Esophagus muscularis mucosa (tissue), 4 donors: ENCODE data around the gene TCF7. TPM values are rescaled to one million over a fixed set of nuclear protein-coding genes. Genes with fewer than 3 reads are reported as not detected.

Source experiments
- DNase-seq: peaks from one replicate; pipeline ENCODE4 v3.0.0-alpha.2; 2017; ENCODE audit errors: extremely low spot score
- H3K27ac ChIP-seq, 4 donors: fragments of 200-600 bp; sonication (generic); replicated peaks in 1 of 4; 1 replicate in 3 of 4; 2 replicates in 1 of 4; pipeline ENCODE4 v1.5.1; 2016 to 2019; ENCODE audit warnings: mild to moderate bottlenecking in 1 of 4
- H3K27me3 ChIP-seq, 4 donors: fragments of 200-600 bp; sonication (generic); one replicate each; pipeline versions ENCODE4 v1.5.1 to v1.6.0; 2016 to 2019
- H3K36me3 ChIP-seq, 4 donors: fragments of 200-600 bp; sonication (generic); one replicate each; pipeline ENCODE4 v1.5.1; 2016 to 2019
- H3K4me1 ChIP-seq, 4 donors: fragments of 200-600 bp; sonication (generic); one replicate each; pipeline ENCODE4 v1.5.1; 2016 to 2019
- H3K4me3 ChIP-seq, 4 donors: fragments of 200-600 bp; sonication (generic); 1 replicate in 2 of 4; 2 replicates in 2 of 4; pipeline ENCODE4 v1.5.1; 2016 to 2019; ENCODE audit warnings: mild to moderate bottlenecking in 4 of 4, moderate library complexity in 1 of 4
- H3K9me3 ChIP-seq, 4 donors: fragments of 200-600 bp; sonication (generic); 1 replicate in 3 of 4; 2 replicates in 1 of 4; pipeline ENCODE4 v1.5.1; 2016 to 2019
- CTCF ChIP-seq, 3 experiments: fragments of 200-600 bp in 2 of 3; fragments of 450-650 bp in 1 of 3; sonication (generic) in 2 of 3; IDR thresholded peaks; one replicate each; pipeline ENCODE4 v1.5.1; 2017 to 2019; ENCODE audit warnings: antibody characterized with exemption in 3 of 3, mild to moderate bottlenecking in 2 of 3, moderate library complexity in 1 of 3
- EP300 ChIP-seq: sonication (generic); formaldehyde crosslinking; IDR thresholded peaks from one replicate; pipeline ENCODE4 v1.6.1; 2017; ENCODE audit warnings: antibody characterized with exemption
- POLR2A ChIP-seq: fragments of 450-650 bp; IDR thresholded peaks from one replicate; pipeline ENCODE4 v1.6.1; 2017; ENCODE audit warnings: antibody characterized with exemption, moderate library complexity, mild to moderate bottlenecking, low read depth
- POLR2AphosphoS5 ChIP-seq, 2 donors: sonication (generic); formaldehyde crosslinking; IDR thresholded peaks; one replicate each; pipeline ENCODE4 v1.6.1; 2017; ENCODE audit warnings: antibody characterized with exemption in 2 of 2
- WGBS: methylation state at CpG from one replicate; pipeline ENCODE4 v1.1.5; 2018; 5-methylcytosine and 5-hydroxymethylcytosine counted together
- intact Hi-C: fragments of 100-400 bp; cut with DNase I; formaldehyde crosslinking; loops from one replicate; pipeline ENCODE4 v1.15.1; 2023
- total RNA-seq, 4 donors: library from RNA; depleted of rRNA; stranded (reverse); fragments of >200 nt; gene quantifications; one replicate each; pipeline versions ENCODE4 v1.1.0 to v1.2.1, GENCODE V29; 2016

The TCF7 gene
- total RNA-seq, 4 donors from 2014 or later: 0.99 to 2.1 (median 1.5) TPM

GRCh38 chr5:134092875-134093274, 21.6 kb upstream of the TCF7 start:
- TF ChIP-seq POLR2AphosphoS5 (IDR thresholded peaks at IDR 0.05): no peak
- TF ChIP-seq POLR2A: no peak
- no peak for TF ChIP-seq EP300
- TF ChIP-seq CTCF (IDR thresholded peaks at IDR 0.05): no peak
- no peaks in the 10 kb centered on the region for H3K36me3 ChIP-seq
- DNase-seq: no peak
- H3K4me3 ChIP-seq: no peak overlapping the region
- intact Hi-C loops: no loop called here
- 0% methylated on average over 1 of the region's 1 CpG for WGBS
- no peaks in the 10 kb centered on the region for H3K9me3 ChIP-seq
- H3K27me3 ChIP-seq: peaks cover 0 to 6% (median 0%) of the 10 kb centered on the region in 4 donors
- no peaks in the 10 kb centered on the region for H3K4me1 ChIP-seq
- H3K27ac ChIP-seq: no peak overlapping the region

GRCh38 chr5:134093351-134093750, 21.1 kb upstream of the TCF7 start:
- H3K27ac ChIP-seq: no peak overlapping the region
- H3K4me1 ChIP-seq: no peaks in the 10 kb centered on the region
- 93% methylated on average over 3 of the region's 5 CpGs for WGBS
- DNase-seq: no peak
- H3K9me3 ChIP-seq: no peaks in the 10 kb centered on the region
- H3K4me3 ChIP-seq: no peak overlapping the region
- H3K27me3 ChIP-seq: peaks cover 0 to 6% (median 0%) of the 10 kb centered on the region in 4 donors
- H3K36me3 ChIP-seq: no peaks in the 10 kb centered on the region
- TF ChIP-seq POLR2AphosphoS5 (IDR thresholded peaks at IDR 0.05) (no peak), CTCF (IDR thresholded peaks at IDR 0.05) (no peak), POLR2A (no peak), EP300 (no peak)
- intact Hi-C loops: no loop called here

GRCh38 chr5:134095293-134095692, 19.2 kb upstream of the TCF7 start:
- TF ChIP-seq EP300 (no peak), POLR2A (no peak), POLR2AphosphoS5 (IDR thresholded peaks at IDR 0.05) (no peak), CTCF (IDR thresholded peaks at IDR 0.05) (no peak)
- Histone ChIP-seq H3K9me3 (no peaks in the 10 kb centered on the region), H3K4me3 (no peak overlapping the region), H3K27me3 (peaks cover 0 to 6% (median 0%) of the 10 kb centered on the region in 4 donors), H3K36me3 (no peaks in the 10 kb centered on the region), H3K4me1 (peaks cover 0 to 6% (median 2%) of the 10 kb centered on the region in 4 donors), H3K27ac (no peak overlapping the region)
- DNase-seq: no peak
- WGBS: 85% methylated on average over 3 of the region's 3 CpGs
- intact Hi-C loops: no loop called here

GRCh38 chr5:134095887-134096589, 18.4 kb upstream of the TCF7 start:
- Histone ChIP-seq H3K9me3 (no peaks in the 10 kb centered on the region), H3K27me3 (peaks cover 0 to 6% (median 0%) of the 10 kb centered on the region in 4 donors), H3K4me1 (peaks cover 0 to 11% (median 5%) of the 10 kb centered on the region in 4 donors), H3K27ac (no peak overlapping the region), H3K4me3 (no peak overlapping the region), H3K36me3 (no peaks in the 10 kb centered on the region)
- TF ChIP-seq POLR2A (no peak), POLR2AphosphoS5 (IDR thresholded peaks at IDR 0.05) (no peak), CTCF (IDR thresholded peaks at IDR 0.05) (no peak), EP300 (no peak)
- intact Hi-C loops: no loop called here
- WGBS: 67% methylated on average over 13 of the region's 15 CpGs
- no peak for DNase-seq
